Activated T-cell treated with anti-CD3 and anti-CD28 coated beads, Interleukin-2, amount 50 U/mL, for 48 hours (primary cell): Measurements from ENCODE around the gene PUM1.
"Not testable (repeated sequence)": the region's sequence is repeated elsewhere in the genome, so short reads cannot be mapped to it uniquely, and the experiment has no call there.

Source experiments
- DNase-seq, 2 experiments: peaks; one replicate each; pipeline ENCODE4 v3.0.0-alpha.2; 2020

PUM1 gene

DNA sequence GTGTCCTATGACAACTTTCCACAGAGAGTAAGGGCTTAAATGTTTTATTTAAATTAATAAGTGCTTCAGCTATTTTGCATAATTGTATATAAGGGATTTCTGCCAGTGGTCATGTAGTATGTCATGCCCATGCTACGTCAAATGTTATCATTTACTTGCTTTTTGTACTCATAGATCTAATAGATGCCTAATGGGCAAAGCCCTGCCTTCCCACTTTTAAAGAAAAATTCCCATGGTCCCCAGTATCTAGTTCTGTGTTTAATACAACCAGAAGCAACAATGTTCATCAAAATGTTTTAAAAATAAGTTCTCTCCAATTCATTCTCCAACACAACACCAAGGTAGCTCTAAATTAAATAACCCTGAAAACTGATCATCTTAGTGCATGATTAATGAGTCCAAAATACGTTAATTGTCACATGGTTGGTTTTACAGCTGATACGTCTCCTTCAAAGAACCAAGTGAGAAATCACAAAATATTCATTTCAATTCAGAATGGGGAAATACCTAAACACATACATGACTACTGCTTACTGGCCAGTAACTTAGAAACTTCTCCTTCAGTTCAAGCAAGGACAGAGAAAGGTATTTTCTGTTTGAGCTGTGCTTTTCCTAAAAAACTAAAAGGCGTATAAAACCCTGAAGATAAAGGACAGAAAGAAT lies 107.8 kb downstream of the PUM1 start:
- no peak for DNase-seq

DNA sequence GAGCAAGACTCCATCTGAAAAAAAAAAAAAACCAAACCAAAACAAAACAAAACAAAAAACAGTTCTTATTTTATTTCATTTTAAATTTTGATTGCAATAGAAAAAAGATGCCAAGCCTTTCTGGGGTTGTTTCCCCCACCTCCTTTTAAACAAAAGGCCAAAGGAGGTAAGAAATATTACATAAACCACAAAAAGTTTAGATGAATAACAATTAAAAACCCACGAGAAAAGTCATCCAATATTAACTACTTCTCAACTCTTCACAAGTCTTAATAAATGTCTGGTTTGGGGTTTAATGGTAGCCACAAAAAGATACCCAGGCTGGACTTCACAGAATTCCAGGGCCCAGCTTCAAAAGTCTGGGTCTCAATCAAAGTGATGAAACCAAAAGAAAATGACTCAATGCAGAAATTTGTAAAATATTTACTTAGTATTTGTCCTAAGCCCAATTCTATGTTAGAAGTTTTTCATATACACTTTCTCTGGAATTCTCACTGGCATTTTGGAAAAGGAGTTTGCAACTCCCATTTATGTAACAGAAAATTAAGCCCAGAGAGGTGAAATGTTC lies 110.0 kb downstream of the PUM1 start:
- no peak for DNase-seq

DNA sequence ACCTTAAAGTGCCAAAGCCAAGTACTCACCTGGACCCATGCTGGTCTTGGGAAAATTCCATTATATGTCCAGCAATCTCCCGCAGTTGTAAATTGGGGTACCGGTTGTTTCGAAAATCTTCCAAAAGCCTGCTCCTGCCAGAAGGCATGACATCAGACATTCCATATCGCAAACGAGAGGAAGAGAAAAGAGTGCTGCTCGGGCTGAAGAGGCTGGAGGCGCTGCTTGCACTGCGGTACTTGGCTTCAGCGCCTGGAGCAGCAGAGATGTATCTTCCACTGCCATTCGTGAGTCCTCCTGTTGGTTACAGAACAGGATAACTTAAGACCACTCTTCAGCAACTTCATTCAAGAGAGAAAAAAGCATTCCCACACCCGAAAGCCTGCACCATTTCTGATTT lies 111.8 kb downstream of the PUM1 start:
- no peak for DNase-seq

DNA sequence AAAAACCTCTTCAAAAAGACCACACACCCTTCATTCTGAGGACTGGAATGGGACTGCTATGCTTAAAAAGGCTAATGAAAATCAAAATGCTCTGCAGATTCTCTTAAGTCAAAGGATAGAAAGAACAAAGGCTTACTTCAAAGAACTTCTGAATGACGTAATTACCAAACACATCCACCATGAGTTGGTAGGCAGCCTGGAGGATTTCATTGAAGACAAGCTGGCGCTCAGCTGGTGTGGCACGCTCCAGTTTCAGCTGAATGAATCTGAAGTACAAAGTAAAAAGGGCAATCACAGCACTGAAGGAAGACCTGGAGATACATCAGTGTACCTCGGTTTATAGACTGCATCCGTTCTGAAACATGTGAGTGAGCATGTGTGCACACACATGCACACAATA lies 113.4 kb downstream of the PUM1 start:
- no peak for DNase-seq

DNA sequence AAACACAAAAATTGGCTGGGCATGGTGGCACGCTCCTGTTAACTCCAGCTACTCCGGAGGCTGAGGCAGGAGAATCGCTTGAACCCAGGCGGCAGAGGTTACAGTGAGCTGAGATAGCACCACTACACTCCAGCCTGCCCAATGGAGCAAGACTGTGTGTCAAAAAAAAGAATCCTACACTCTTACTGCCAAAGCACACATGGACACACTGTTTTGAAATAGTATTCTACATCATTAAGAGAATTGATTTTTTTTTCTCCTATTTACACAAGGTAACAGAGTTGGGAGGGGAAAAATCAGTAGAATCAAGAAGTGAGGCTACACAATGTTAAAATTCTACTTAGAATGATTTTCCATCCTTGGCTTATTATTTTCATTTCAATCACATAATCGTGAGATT lies 114.8 kb downstream of the PUM1 start:
- DNase-seq: no peak

DNA sequence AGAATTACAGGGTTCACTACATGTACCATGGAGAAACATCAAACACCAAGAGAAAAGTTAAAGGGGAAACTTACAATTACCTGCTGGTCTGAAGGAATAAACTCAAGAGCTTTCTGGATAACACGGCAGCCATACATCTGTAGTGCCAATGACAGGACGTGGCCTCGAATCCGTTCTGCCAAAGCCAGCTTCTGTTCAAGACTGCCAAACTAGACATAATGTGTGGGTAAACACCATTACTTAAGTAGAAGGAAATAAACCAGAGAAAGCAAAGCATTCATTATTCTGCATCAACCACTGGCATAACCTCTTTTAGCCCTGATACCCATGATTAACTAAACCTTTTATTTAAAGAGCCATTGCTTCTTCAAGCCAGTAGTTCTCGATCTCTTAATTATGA lies 115.5 kb downstream of the PUM1 start:
- no peak for DNase-seq

DNA sequence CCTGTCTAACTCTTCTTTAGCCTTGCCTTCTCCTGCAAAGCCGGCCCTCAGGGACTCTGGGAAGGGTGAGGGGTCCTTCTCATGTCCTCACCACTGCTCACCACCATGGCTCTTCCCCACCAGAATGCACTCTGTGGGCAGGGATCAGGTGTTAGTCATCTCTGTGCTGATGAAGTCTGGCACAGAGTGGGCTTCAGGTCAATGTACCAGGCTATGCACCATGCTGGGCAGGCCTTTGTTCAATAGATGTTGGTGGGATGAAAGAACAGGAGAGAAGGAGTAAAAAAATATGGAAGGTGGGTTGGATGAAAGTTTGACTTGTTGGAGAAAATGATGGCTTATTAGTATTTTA lies 116.1 kb downstream of the PUM1 start:
- DNase-seq: not testable (repeated sequence)

DNA sequence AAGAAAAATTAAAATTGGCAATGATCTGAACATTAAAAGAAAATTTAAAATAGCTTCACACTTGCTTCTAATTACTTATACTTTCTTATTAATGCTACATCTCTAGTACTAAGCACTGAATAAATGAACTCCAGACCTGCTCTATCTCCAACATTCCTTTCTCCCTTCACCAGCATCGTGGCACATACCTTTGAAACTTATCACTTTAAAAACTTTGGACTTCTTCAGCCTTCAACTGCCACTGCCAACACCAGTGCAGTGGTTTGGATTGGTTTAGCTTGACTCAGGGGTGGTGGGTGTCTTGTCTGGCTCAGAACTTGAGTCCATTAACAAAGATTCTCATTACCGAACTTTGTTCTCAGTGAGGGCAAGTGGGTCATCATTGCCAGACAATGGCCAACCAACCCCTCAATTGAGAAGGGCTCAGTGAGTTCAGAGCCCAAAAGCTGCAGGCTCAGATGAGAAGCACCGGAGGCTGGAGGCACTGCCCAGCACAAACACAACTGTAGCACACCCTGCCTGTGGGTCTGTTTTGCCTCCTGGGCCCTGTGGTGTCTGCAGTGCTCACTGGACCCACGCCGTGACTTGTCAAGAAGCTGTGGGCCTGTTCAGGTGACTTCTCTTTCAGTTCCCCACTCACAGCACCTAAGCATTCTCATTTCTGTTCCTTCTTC lies 116.6 kb downstream of the PUM1 start:
- DNase-seq: not testable (repeated sequence)

DNA sequence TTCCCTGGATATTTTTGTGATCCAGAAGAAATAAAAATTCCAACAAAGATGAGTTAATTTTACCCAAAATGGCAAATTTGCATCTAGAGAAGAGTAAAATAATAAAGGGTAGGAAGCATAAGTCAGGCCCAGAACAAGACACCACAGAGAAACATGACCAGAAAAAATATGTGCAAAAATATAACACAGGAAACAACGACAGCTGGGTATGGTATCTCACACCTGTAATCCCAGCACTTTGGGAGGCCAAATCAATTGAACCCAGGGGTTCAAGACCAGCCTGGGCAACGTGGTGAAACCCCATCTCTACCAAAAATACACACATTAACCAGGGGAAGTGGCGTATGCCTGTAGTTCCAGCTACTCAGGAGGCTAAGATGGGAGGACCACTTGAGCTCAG lies 117.2 kb downstream of the PUM1 start:
- DNase-seq: no peak

DNA sequence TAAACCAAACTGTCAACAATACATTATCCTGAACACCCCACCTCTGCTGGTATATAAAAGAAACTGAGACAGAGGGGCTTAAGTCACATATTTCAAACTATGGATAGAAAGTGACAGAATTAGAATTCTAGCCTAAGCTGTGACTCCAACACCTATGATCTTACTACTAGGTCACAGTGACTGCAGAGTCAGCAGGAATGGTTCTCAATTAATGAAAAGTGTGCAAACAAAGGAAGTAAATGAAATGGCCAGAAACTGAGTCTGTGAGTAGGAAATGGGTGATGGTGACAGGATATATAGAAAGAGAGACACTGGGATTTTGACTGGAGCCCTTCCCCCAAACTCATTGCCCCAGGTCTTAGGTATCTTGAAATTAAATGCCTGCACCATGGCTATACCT lies 118.3 kb downstream of the PUM1 start:
- no peak for DNase-seq

DNA sequence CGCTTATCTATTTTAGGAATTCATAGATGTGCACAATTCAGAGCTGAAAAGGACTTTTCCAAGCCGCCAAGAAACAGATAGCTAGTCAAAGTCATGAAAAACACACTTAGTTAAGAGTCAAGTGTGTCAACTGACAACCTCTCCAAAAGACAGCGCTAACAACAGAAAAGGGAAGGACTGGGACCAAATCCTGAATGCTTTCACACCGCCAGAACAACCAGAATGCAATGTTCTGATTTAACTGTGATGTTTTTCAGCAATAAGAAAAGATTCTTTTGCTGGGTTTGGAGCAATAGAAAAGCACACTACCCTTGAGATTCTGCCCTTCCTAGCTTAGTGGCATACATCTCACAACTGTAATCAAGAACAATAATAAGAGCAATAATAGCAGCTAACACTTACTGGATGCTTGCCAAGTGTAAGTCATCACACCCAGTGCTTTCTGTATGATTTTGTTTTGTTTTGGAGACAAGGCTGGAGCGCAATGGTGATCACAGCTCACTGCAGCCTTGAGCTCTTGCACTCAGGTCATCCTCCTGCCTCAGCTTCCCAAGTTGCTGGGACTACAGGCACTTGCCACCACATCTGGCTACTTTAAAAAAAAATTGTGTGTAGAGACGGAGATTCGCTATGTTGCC lies 123.1 kb downstream of the PUM1 start:
- no peak for DNase-seq

DNA sequence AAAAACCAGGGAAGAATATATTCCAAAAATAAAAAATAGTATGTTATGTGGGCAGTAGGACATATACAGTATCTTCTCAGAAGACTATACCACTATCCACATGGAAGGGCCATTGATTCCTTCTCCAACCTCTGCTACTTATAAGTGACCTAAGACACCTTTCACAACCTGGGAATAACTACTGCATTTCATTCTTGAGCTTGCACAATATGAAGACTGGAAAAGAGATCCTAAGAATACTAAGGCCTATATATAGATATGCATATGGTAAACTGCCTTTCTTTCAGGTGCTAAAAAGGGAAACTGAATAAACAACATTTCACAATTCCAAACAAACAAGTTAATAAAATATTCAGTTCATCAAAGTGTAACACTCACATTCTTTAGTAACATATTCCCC lies 125.0 kb downstream of the PUM1 start:
- no peak for DNase-seq

DNA sequence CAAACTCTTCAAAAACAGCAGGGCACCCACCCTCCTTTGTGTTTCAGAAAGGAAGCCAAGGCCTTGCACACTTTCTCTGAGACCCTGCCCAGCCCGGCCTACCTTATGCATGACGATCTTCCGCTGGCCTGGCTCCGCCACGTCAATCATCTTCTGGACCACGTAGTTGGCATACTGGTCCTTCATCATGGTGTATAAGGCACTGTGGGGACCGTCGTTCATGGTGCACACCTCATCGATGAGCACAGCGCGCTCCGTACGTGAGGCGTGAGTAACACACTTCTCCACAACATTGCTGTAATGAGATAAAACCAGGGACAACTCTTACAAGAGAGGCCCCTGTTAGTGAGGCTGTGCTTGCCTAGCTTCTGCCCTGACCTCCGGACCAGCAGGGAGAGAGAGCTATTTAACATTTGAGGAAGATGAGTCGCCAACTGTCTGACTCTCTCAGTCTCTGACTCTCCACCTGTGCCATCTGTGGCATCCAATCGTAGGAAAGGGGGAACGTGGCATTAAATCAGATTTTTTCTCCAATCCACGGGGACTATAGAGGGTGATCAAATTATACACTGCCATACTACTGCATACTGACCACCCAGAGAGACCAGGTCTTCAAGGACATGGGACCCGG lies 128.9 kb downstream of the PUM1 start:
- no peak for DNase-seq

DNA sequence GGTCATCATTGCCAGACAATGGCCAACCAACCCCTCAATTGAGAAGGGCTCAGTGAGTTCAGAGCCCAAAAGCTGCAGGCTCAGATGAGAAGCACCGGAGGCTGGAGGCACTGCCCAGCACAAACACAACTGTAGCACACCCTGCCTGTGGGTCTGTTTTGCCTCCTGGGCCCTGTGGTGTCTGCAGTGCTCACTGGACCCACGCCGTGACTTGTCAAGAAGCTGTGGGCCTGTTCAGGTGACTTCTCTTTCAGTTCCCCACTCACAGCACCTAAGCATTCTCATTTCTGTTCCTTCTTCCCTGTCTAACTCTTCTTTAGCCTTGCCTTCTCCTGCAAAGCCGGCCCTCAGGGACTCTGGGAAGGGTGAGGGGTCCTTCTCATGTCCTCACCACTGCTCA lies 129.8 kb downstream of the PUM1 start:
- DNase-seq: not testable (repeated sequence)

DNA sequence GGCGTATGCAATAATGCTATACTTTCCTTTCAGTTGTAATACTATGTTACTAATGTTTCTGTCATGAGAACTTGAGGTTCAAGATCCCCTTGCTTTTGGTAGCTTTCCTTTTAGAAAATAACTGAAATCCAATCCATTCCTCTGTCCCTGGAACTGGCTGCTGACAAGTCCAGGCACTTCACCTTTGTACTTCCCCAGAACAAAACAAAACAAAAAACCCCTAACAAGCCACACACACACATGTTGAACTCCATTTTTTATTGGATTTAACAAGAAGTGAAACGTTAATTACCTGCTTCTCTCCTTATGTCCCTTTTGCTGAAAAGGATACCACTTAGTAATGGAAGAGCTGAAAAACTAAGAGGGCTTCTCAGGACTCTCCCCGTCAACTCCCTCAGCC lies 130.9 kb downstream of the PUM1 start:
- DNase-seq: no peak

DNA sequence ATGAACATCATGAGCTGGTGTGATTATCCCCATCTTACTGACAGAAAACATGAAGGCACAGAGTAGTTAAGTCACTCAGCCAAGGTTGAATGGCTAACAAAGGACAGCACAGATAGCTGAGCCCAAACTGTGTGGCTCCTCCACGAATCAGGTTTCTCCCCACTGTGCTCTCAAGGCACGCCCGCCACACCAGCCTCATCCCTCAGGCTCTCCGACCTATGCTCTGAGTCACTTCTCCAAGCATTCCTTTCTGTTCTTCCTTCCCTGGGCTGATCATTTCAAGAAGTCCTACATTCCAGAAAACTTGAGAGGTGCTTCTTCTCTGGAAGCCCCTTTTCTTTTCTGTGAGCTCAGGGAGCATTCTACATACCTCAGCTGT lies 131.7 kb downstream of the PUM1 start:
- DNase-seq: no peak

DNA sequence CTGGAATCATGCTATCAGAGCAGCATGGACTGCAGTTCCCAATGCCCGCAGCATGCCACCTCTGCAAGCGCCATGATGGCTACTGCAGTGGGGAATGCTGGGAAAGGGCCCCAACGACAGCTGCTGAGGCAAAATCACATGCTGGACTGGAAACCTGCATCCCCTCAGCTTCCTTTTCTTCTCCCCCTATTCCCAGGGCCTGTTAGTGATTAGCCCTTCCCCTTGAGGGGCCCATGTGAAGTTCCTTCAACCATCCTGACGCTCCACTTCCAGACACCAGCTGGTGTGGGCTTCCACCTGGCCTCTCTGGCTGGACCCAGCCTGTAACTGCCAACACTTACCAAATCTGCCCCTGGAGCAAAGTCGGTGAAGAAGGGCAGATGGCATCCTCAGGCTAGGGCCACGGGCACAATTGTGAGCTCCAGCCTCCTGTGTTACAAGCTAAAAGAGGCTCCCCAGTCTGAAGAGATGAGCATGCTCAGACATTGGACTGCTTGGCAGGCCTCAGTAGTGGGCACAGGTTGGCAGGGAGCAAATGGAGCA lies 134.8 kb downstream of the PUM1 start:
- DNase-seq: no peak

DNA sequence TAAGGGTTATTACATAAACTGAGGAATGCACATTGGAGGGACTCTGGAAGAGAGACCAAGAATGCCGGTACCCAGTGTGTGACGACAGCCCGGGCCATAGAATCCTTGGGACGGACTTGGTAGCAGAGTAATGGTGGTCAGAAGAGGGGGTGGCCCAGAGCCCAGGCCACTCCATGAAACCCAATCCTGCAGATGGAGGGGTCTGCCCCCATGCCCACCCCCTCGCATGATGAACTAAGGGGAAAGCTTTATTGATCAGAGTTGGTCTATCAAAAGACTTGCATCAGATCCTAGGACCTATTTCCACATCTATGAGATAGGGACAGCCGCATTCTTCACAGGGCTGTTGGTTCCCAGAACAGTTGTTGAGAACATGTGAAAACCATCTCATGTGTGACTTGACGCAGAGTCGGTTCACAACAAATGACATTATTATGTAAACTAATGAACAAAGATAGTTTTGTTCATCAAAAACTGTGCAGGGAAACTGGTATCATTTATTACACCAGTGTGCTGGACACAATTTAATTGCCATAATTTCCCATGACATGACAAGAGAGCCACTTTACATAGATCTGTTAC lies 135.5 kb downstream of the PUM1 start:
- DNase-seq: no peak

DNA sequence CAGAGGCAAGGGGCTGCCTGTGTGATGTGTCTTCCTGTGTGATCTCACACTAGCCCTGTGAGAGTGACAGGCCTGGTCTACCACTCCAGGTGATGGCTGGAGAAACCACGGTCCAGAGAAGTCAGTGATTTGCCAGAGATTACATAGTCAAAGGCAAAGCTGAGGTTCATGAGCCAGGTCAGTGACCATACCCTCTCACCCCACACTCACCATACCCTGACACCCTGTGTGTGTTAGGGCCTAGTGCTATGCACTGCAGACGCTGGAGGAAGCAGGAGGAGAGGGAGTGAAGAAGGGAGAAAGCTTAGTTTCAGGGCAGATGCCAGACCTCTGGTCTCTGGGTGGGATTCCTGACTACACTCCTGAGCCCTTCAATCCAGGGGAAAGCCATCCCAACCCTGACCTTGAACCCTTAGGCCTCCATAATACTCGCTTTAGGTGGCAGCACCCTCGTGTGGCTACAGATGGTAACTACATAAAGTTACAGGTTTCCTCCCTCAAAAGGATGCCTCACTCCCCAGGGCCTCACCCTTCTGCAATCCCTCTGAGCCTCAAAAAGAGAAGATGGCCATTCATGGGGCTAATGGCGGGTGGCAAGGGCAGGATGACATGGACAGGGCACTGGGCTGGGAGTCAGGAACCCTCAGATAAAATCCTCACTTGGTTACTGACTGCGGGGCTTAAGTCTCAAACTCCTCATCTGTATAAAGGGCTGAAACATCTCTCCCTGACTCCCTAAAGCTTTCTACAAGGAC lies 136.2 kb downstream of the PUM1 start:
- peak; percentile 62 to 71 for DNase-seq

DNA sequence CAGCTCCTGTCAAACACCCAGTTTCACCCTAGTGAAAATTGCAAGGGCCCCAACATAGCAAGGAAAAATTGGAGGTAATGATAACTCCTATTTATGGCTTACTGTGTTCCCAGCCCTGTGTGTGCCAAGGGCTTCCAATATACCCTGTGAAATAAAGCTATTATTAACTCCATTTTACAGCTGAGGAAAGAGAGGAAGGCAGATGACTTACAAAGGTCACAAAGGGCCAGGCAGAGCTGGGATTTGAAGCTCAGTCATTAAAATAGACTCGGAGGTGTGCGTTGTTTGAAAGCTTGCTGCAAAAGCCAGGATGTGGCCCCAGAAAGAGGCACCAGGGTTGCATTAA lies 136.8 kb downstream of the PUM1 start:
- no peak for DNase-seq

DNA sequence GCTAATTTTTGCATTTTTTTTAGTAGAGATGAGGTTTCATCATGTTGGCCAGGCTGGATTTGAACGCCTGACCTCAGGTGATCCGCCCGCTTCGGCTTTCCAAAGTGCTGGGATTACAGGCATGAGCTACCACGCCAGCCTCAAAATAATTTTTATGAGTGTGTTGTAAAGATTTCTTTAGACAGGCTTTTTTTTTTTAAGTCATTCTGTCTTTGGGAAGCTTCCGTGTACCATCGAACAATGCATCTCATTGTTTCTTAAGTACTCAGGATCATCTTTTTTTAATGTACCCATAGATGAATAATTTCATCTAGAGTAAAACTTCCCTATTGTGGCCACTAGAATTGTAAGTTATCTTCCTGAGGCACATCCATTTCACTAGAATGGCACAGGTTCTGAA lies 137.3 kb downstream of the PUM1 start:
- DNase-seq: no peak

DNA sequence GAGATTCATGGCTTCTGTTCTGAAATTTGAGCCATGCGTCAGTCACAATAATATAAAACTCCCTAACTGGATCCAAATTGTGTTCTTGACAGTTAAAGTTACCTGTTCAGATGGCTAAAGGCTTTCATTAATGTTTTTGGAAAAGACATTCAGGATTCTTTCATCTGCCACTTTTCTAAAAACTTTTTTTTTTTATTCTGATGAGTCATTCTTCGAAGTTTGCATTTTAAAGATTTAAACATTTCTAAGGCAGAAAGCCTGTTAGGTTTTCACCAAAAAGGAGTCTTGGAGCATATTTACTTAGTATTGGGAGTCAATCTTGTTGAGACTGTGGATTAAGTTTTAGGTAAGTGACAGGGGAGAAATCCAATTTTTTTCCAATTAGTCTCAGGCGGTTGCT lies 138.1 kb downstream of the PUM1 start:
- DNase-seq: no peak

DNA sequence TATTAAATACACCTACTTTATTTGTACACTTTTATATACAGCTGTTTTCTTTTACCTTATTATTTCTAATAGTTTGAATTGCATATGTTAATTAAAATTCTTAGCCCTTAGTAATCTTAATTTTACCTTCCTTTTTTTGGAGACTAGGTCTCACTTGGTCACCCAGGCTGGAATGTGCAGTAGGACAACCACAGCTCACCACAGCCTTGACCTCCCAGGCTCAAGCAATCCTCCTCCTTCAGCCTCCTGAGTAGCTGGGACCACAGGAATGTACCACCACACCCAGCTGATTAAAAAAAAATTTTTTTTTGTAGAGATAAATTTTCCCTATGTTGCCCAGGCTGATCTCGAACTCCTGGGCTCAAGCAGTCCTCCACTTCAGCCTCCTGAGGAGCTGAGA lies 141.9 kb downstream of the PUM1 start:
- DNase-seq: no peak
